AG10803 (cell line): ENCODE data around the gene HHATL.

Experiments used
- DNase-seq: peaks from one replicate; pipeline ENCODE4 v3.0.0; 2010; ENCODE audit warnings: low read depth
- H3K4me3 ChIP-seq: 2 replicates; pipeline ENCODE4 v1.5.1; 2011; ENCODE audit warnings: mild to moderate bottlenecking, low read length, control low read depth
- TF ChIP-seq, protein P1 (sequence below): conservative IDR thresholded peaks from 2 replicates; pipeline ENCODE4 v1.5.1; 2011; ENCODE audit warnings: mild to moderate bottlenecking, low read length, control low read depth, inconsistent platforms

HHATL gene

DNA sequence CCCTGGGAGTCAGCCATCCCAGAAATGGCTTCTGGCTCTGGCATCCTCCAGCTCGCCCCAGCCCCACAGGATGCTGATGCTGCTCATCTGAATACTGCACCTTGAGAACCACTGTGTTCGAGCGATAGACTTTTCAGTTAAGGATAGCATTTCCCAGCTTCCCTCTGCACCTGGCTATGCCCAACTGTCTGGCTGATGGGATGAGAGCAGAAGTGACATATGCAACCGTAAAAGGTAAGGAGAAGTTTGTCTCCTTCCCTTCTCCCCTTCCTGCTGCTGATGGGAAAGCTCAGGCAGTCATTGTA, 9.7 kb upstream of the HHATL start:
- H3K4me3 ChIP-seq = no peak overlapping the region
- TF ChIP-seq, protein P1, sequence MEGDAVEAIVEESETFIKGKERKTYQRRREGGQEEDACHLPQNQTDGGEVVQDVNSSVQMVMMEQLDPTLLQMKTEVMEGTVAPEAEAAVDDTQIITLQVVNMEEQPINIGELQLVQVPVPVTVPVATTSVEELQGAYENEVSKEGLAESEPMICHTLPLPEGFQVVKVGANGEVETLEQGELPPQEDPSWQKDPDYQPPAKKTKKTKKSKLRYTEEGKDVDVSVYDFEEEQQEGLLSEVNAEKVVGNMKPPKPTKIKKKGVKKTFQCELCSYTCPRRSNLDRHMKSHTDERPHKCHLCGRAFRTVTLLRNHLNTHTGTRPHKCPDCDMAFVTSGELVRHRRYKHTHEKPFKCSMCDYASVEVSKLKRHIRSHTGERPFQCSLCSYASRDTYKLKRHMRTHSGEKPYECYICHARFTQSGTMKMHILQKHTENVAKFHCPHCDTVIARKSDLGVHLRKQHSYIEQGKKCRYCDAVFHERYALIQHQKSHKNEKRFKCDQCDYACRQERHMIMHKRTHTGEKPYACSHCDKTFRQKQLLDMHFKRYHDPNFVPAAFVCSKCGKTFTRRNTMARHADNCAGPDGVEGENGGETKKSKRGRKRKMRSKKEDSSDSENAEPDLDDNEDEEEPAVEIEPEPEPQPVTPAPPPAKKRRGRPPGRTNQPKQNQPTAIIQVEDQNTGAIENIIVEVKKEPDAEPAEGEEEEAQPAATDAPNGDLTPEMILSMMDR = no peak
- DNase-seq = no peak

DNA sequence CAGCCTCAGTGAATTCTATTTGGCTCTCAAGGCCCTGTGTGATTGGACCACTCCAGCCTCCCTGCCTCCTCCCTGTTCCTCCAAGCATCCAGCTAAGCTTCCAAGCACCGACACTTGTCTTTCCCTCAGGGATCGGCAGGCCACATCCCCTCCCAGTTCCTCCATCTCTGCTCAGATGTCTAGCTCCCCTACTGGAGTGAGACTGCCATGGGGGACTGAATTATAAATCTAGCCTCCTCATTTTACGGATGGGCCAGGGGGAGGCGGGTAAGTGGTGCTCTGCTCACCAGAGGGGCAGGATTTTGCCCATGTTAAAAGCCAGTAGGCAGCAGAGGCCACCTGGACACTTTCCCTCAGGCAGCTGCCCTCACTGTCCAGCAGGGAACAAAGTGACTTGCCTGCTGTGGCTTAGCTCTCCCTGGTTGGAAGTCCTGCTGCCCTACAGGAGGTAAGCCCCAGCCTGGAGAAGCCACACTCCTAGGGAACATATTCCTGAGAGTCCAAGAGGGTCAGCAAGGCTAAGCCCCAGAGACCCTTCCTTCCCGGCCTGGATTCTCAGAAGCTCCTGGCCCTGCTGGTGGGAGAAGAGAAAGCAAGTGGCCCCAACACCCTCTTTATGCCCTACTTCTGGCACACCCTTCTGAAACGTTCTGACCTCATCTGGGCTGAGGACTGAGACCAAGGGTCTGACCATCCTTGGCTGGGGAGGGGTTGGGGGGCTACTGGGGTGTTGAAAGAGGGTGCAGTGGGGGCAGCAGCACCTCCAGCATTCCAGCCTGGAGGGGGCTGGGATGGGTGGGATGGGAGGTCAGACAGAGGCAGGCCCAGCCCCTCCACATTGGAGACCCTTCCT, 9.1 kb upstream of the HHATL start:
- TF ChIP-seq, protein P1 = no peak; the same call in 1 of the 2 replicates
- H3K4me3 ChIP-seq = no peak overlapping the region
- DNase-seq = no peak

DNA sequence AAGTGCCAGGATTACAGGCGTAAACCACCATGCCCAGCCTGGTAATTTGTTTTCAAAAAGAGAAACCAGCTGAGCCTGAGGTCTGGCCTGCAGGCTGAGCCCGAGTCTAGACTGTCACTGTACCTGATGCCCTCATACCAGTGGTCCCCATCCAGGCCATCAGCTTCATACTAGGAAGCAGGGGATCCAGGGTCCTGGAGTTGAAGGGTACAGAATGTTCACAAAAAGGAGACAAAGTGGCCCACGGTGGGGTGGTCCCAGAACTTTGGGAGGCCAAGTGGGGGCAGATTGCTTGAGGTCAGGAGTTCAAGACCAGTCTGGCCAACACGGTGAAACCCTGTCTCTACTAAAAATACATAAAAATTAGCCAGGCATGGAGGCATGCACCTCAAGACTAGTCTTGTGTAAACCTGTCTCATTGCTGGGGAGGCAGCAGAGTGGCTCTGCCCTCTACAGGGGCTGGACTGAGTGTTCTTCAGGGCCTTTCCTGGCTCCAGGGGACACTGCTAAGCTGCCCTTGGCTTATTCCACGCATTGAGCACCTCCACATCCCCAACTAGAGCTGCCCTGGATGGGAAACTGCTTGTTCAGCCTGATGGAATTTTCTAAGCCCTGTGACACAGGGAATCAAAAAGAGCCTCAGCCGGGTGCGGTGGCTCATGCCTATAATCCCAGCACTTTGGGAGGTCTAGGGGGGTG, 7.9 kb upstream of the HHATL start:
- TF ChIP-seq, protein P1 = no peak
- DNase-seq = no peak
- H3K4me3 ChIP-seq = no peak overlapping the region

DNA sequence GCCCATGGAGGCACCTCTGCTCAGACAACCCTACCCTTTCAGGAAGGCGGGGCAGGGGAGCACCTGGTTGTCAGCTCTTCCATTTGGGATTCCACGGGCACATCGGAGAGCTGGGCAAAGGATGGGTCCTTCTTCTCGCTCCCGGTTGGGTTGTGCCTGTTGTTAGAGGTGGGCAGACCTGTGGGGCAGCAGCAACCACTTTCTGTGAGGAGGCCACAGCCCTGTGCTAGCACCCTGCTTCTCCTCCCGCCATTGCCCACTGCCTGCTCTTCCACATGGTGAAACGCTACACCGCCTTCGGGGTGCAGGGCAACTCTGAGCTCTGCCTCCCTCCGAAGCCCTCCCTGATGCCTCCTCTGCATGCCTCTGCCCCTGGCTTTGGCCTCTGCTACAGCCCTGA, 7.0 kb upstream of the HHATL start:
- TF ChIP-seq, protein P1 = no peak
- DNase-seq = no peak
- H3K4me3 ChIP-seq = no peak overlapping the region

DNA sequence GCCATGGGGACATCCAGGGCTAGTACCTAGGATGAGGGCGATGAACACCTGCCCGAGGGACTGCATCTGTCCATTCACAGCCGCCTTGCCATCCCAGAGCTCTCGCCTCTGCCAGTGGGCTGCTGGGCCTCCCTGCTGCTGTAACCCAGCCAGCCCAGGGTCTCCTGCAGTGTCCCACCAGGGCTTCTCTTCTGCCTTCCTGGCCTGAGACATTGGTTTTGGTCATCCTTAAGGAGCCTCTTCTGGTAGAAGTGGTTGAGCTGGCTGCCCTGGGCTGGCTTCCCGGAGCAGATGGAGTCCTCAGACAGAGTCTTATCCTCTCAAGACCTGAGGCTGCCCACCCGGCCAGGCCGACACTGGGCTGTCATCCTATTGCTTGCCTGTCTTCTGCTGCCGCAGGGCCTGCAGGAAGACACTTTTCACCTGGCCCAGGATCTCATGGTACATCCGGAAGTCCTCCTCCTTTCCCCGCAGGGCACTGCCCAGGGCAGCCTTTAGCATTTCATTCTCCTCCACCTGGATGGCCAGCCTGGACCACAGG, 6.1 kb upstream of the HHATL start:
- TF ChIP-seq, protein P1 = no peak
- DNase-seq = no peak
- no peak overlapping the region for H3K4me3 ChIP-seq

DNA sequence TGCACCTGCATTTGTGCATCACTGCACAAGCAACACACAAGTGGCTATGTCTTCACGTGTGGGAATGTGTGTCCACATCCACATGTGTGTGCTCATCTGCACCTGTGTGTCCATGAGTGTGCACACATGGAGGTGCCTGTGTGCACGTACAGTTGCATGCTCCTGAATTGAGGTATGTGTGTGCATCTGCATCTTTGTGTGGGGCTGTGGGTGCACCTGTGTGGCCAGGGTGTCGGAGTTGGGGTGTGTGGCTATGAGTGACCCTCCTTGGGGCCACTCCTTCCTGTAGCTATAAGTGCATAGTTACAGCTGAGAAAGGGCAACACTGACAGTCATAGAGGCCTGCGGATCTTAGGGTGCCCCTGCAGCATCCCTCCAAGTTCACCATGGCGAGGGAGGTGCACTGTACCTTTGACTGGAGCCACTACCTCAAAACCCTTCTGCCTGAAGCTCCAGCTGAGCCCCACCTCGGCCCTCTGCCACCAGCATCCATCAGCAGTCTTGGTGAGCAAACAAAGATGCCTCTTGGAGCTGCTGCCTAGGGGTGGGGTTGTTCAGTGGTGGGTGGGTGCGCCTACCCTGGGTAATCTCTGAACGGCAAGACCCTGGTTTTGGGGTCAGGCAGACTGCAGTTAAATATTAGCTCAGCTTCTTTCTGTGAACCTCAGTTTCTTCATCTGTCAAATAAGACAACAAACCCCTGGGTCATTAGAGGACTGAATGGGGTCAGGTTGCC, 5.2 kb upstream of the HHATL start:
- TF ChIP-seq, protein P1 = no peak
- H3K4me3 ChIP-seq = no peak overlapping the region
- no peak for DNase-seq
